Measurements from ENCODE around the gene COL6A1. TPM values are rescaled to one million over a fixed set of nuclear protein-coding genes. Genes with fewer than 3 reads are reported as not detected.

Gene COL6A1
- total RNA-seq, 1 donor from 2014 or later: 0.11 TPM

- intact Hi-C loops (cut with micrococcal nuclease): no loop called here
- Mint-ChIP-seq H3K4me1 (no peaks in the 10 kb centered on the region), H3K9me3 (no peaks in the 10 kb centered on the region), H3K4me3 (no peak overlapping the region), H3K27ac (no peak overlapping the region), H3K36me3 (ENCODE audit: low read depth) (no peaks in the 10 kb centered on the region), H3K27me3 (peaks cover 27% of the 10 kb centered on the region)
- CTCF ChIA-PET: no interaction called here
- ATAC-seq (ENCODE audit: low read depth) (no peak), DNase-seq (no peak)
- POLR2A ChIA-PET: no interaction called here
- no peak for TF ChIP-seq CTCF (IDR thresholded peaks at IDR 0.05)
Measured at GRCh38 chr21:46022551-46023525, 41.3 kb downstream of the COL6A1 start.

- Mint-ChIP-seq H3K9me3 (no peaks in the 10 kb centered on the region), H3K4me1 (no peaks in the 10 kb centered on the region), H3K36me3 (ENCODE audit: low read depth) (no peaks in the 10 kb centered on the region), H3K4me3 (no peak overlapping the region), H3K27ac (no peak overlapping the region), H3K27me3 (peaks cover 24% of the 10 kb centered on the region)
- ChIA-PET CTCF (no interaction called here), POLR2A (no interaction called here)
- TF ChIP-seq CTCF (IDR thresholded peaks at IDR 0.05): no peak
- ATAC-seq (ENCODE audit: low read depth): no peak
- intact Hi-C loops (cut with micrococcal nuclease): no loop called here
- DNase-seq: no peak
Measured at GRCh38 chr21:46023555-46023954, 42.0 kb downstream of the COL6A1 start.

- Mint-ChIP-seq H3K4me1 (no peaks in the 10 kb centered on the region), H3K27ac (no peak overlapping the region), H3K9me3 (peaks cover under 1% of the 10 kb centered on the region), H3K27me3 (peaks cover 19% of the 10 kb centered on the region), H3K4me3 (no peak overlapping the region), H3K36me3 (ENCODE audit: low read depth) (no peaks in the 10 kb centered on the region)
- CTCF ChIA-PET: no interaction called here
- ATAC-seq (ENCODE audit: low read depth) (no peak), DNase-seq (no peak)
- TF ChIP-seq CTCF (IDR thresholded peaks at IDR 0.05): no peak
- intact Hi-C loops (cut with micrococcal nuclease): no loop called here
- POLR2A ChIA-PET: no interaction called here
Measured at GRCh38 chr21:46024141-46024540, 42.6 kb downstream of the COL6A1 start.

GRCh38 chr21:46025113-46025770 lies 43.7 kb downstream of the COL6A1 start:
- CTCF ChIA-PET: no interaction called here
- Mint-ChIP-seq H3K27ac (no peak overlapping the region), H3K27me3 (peaks cover 15% of the 10 kb centered on the region), H3K4me1 (no peaks in the 10 kb centered on the region), H3K9me3 (peaks cover 12% of the 10 kb centered on the region), H3K4me3 (no peak overlapping the region), H3K36me3 (ENCODE audit: low read depth) (no peaks in the 10 kb centered on the region)
- TF ChIP-seq CTCF (IDR thresholded peaks at IDR 0.05): no peak
- no peak for DNase-seq
- ATAC-seq (ENCODE audit: low read depth): no peak
- intact Hi-C loops (cut with micrococcal nuclease): no loop called here
- POLR2A ChIA-PET: no interaction called here

GRCh38 chr21:46027851-46028493 lies 46.4 kb downstream of the COL6A1 start:
- CTCF ChIA-PET: no interaction called here
- Mint-ChIP-seq H3K36me3 (ENCODE audit: low read depth) (no peaks in the 10 kb centered on the region), H3K27ac (no peak overlapping the region), H3K4me1 (no peaks in the 10 kb centered on the region), H3K9me3 (peaks cover 14% of the 10 kb centered on the region), H3K4me3 (no peak overlapping the region), H3K27me3 (peaks cover 12% of the 10 kb centered on the region)
- intact Hi-C loops (cut with micrococcal nuclease): no loop called here
- POLR2A ChIA-PET: no interaction called here
- no peak for TF ChIP-seq CTCF (IDR thresholded peaks at IDR 0.05)
- DNase-seq (no peak), ATAC-seq (ENCODE audit: low read depth) (no peak)

Data from activated B cell treated with CpG ODN at 0.5 μM for 24 hours (primary cell).